ENCODE data around the gene DNAH3.
"Not testable (repeated sequence)": the region's sequence is repeated elsewhere in the genome, so short reads cannot be mapped to it uniquely, and the experiment has no call there.

DNAH3 gene

GRCh38 chr16:20976576-20976975 lies 174.1 kb downstream of the DNAH3 start:
- Histone ChIP-seq H3K36me3 (ENCODE audit: insufficient read depth, low read length) (no peaks in the 10 kb centered on the region), H3K79me2 (ENCODE audit: insufficient read depth, low read length) (no peaks in the 10 kb centered on the region), H3F3A (ENCODE audit: insufficient read depth, low read length) (no peaks in the 10 kb centered on the region), H4K20me1 (ENCODE audit: insufficient read depth, low read length) (no peaks in the 10 kb centered on the region), H3K27me3 (ENCODE audit: insufficient read depth, low read length) (0 out of 2 replicates have a peak, but pooled peaks cover under 1% of the 10 kb centered on the region), H3K4me2 (ENCODE audit: low read length) (no peak overlapping the region), H2AFZ (ENCODE audit: low read length) (no peak overlapping the region), H3K4me1 (ENCODE audit: insufficient read depth, low read length, severe bottlenecking) (no peaks in the 10 kb centered on the region), H3K9ac (ENCODE audit: low read length) (no peak overlapping the region), H3K9me3 (ENCODE audit: low read length) (no peaks in the 10 kb centered on the region), H3K27ac (ENCODE audit: low read depth, low read length, poor library complexity, severe bottlenecking) (no peak overlapping the region), H3K9me2 (ENCODE audit: low read depth, low read length) (no peaks in the 10 kb centered on the region), H3K4me3 (ENCODE audit: low read depth, low read length, poor library complexity, severe bottlenecking) (no peak overlapping the region)
- TF ChIP-seq, protein P1, sequence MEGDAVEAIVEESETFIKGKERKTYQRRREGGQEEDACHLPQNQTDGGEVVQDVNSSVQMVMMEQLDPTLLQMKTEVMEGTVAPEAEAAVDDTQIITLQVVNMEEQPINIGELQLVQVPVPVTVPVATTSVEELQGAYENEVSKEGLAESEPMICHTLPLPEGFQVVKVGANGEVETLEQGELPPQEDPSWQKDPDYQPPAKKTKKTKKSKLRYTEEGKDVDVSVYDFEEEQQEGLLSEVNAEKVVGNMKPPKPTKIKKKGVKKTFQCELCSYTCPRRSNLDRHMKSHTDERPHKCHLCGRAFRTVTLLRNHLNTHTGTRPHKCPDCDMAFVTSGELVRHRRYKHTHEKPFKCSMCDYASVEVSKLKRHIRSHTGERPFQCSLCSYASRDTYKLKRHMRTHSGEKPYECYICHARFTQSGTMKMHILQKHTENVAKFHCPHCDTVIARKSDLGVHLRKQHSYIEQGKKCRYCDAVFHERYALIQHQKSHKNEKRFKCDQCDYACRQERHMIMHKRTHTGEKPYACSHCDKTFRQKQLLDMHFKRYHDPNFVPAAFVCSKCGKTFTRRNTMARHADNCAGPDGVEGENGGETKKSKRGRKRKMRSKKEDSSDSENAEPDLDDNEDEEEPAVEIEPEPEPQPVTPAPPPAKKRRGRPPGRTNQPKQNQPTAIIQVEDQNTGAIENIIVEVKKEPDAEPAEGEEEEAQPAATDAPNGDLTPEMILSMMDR (IDR thresholded peaks at IDR 0.05; ENCODE audit: low read length) = no peak
- no peak for TF ChIP-seq EZH2 (IDR thresholded peaks at IDR 0.05; ENCODE audit: borderline replicate concordance, low read length)

DNA sequence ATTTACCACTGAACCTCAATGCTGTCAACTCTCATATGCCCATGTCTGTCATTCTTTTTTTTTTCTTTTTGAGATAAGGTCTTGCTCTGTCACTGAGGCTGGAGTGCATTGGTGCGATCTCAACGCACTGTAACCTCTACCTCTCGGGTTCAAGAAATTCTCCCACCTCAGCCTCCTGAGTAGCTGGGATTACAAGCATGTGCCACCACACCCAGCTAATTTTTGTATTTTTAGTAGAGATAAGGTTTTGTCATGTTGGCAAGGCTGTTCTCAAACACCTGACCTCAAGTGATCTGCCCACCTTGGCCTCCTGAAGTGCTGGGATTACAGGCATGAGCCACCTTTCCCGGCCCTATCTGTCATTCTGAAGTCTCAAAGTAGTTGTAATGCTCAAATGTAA lies 177.4 kb downstream of the DNAH3 start:
- not testable (repeated sequence) for H3K27me3 ChIP-seq (ENCODE audit: insufficient read depth, low read length); H3K9ac ChIP-seq (ENCODE audit: low read length); H3K9me2 ChIP-seq (ENCODE audit: low read depth, low read length); H3K9me3 ChIP-seq (ENCODE audit: low read length); H3K4me1 ChIP-seq (ENCODE audit: insufficient read depth, low read length, severe bottlenecking); H3K27ac ChIP-seq (ENCODE audit: low read depth, low read length, poor library complexity, severe bottlenecking); H2AFZ ChIP-seq (ENCODE audit: low read length); H4K20me1 ChIP-seq (ENCODE audit: insufficient read depth, low read length); H3F3A ChIP-seq (ENCODE audit: insufficient read depth, low read length); H3K4me2 ChIP-seq (ENCODE audit: low read length); H3K4me3 ChIP-seq (ENCODE audit: low read depth, low read length, poor library complexity, severe bottlenecking); H3K36me3 ChIP-seq (ENCODE audit: insufficient read depth, low read length); H3K79me2 ChIP-seq (ENCODE audit: insufficient read depth, low read length)

- no peaks in the 10 kb centered on the region for H3K36me3 ChIP-seq (ENCODE audit: insufficient read depth, low read length)
- H3K27ac ChIP-seq (ENCODE audit: low read depth, low read length, poor library complexity, severe bottlenecking) = no peak overlapping the region
- no peaks in the 10 kb centered on the region for H4K20me1 ChIP-seq (ENCODE audit: insufficient read depth, low read length)
- TF ChIP-seq, protein P1 (IDR thresholded peaks at IDR 0.05; ENCODE audit: low read length) = no peak
- TF ChIP-seq EZH2 (IDR thresholded peaks at IDR 0.05; ENCODE audit: borderline replicate concordance, low read length) = no peak
- no peaks in the 10 kb centered on the region for H3K9me3 ChIP-seq (ENCODE audit: low read length)
- H3K9ac ChIP-seq (ENCODE audit: low read length) = no peak overlapping the region
- H3K79me2 ChIP-seq (ENCODE audit: insufficient read depth, low read length) = no peaks in the 10 kb centered on the region
- H3K9me2 ChIP-seq (ENCODE audit: low read depth, low read length) = no peaks in the 10 kb centered on the region
- no peak overlapping the region for H3K4me3 ChIP-seq (ENCODE audit: low read depth, low read length, poor library complexity, severe bottlenecking)
- H3K4me2 ChIP-seq (ENCODE audit: low read length) = no peak overlapping the region
- no peak overlapping the region for H2AFZ ChIP-seq (ENCODE audit: low read length)
- H3F3A ChIP-seq (ENCODE audit: insufficient read depth, low read length) = no peaks in the 10 kb centered on the region
- H3K4me1 ChIP-seq (ENCODE audit: insufficient read depth, low read length, severe bottlenecking) = no peaks in the 10 kb centered on the region
- 0 out of 2 replicates have a peak, but pooled peaks cover 3% of the 10 kb centered on the region for H3K27me3 ChIP-seq (ENCODE audit: insufficient read depth, low read length)
Observed at GRCh38 chr16:20971401-20971800, 179.2 kb downstream of the DNAH3 start.

DNA sequence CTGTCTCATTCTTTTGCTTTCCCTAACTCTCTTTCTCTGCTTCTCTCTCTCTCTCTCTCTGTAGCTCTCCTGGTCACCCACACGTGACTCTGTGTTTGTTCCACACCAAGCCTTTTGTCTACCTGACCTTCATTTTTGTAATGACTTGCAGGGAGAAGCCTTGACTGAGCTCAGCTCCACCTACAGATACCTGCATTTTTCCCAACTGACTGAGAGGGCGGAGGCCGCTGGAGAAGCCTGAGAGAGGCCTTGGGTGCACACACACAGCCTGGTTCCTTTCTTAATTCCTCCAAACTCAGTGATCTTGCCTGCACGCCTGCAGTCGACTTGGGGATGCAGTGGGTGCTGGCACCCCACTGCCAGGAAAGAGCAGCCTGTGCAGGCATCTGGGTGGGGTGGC lies 181.3 kb downstream of the DNAH3 start:
- Histone ChIP-seq H3K27ac (ENCODE audit: low read depth, low read length, poor library complexity, severe bottlenecking) (no peak overlapping the region), H4K20me1 (ENCODE audit: insufficient read depth, low read length) (no peaks in the 10 kb centered on the region), H3K79me2 (ENCODE audit: insufficient read depth, low read length) (no peaks in the 10 kb centered on the region), H3K4me2 (ENCODE audit: low read length) (no peak overlapping the region), H3K9ac (ENCODE audit: low read length) (no peak overlapping the region), H2AFZ (ENCODE audit: low read length) (no peak overlapping the region), H3K9me2 (ENCODE audit: low read depth, low read length) (no peaks in the 10 kb centered on the region), H3K36me3 (ENCODE audit: insufficient read depth, low read length) (no peaks in the 10 kb centered on the region), H3K4me1 (ENCODE audit: insufficient read depth, low read length, severe bottlenecking) (no peaks in the 10 kb centered on the region), H3F3A (ENCODE audit: insufficient read depth, low read length) (no peaks in the 10 kb centered on the region), H3K27me3 (ENCODE audit: insufficient read depth, low read length) (0 out of 2 replicates have a peak, but pooled peaks cover 3% of the 10 kb centered on the region), H3K4me3 (ENCODE audit: low read depth, low read length, poor library complexity, severe bottlenecking) (no peak overlapping the region), H3K9me3 (ENCODE audit: low read length) (no peaks in the 10 kb centered on the region)
- no peak for TF ChIP-seq EZH2 (IDR thresholded peaks at IDR 0.05; ENCODE audit: borderline replicate concordance, low read length)
- TF ChIP-seq, protein P1 (IDR thresholded peaks at IDR 0.05; ENCODE audit: low read length) = no peak

All from OCI-LY1 (cell line).